Measurements from ENCODE around the gene RPL37.
"Not testable (repeated sequence)": the region's sequence is repeated elsewhere in the genome, so short reads cannot be mapped to it uniquely, and the experiment has no call there.

Gene RPL37

GRCh38 chr5:40832345-40832744 lies 2.7 kb downstream of the RPL37 start:
- DNase-seq (ENCODE audit: low read depth), result no peak
- Histone ChIP-seq H3K4me1 (ENCODE audit: control insufficient read depth, insufficient read depth, low read length) (peaks cover 44% of the 10 kb centered on the region), H3K9ac (ENCODE audit: low read length) (peak overlapping the region; percentile 98), H3K9me3 (ENCODE audit: control insufficient read depth, low read length) (no peaks in the 10 kb centered on the region), H3K36me3 (ENCODE audit: control insufficient read depth, insufficient read depth, low read length, severe bottlenecking) (peaks cover 68% of the 10 kb centered on the region), H3K27me3 (replicated peaks; ENCODE audit: control insufficient read depth, insufficient read depth, low read length) (no peaks in the 10 kb centered on the region), H3K4me3 (ENCODE audit: low read length) (peak overlapping the region; percentile 95)

DNA sequence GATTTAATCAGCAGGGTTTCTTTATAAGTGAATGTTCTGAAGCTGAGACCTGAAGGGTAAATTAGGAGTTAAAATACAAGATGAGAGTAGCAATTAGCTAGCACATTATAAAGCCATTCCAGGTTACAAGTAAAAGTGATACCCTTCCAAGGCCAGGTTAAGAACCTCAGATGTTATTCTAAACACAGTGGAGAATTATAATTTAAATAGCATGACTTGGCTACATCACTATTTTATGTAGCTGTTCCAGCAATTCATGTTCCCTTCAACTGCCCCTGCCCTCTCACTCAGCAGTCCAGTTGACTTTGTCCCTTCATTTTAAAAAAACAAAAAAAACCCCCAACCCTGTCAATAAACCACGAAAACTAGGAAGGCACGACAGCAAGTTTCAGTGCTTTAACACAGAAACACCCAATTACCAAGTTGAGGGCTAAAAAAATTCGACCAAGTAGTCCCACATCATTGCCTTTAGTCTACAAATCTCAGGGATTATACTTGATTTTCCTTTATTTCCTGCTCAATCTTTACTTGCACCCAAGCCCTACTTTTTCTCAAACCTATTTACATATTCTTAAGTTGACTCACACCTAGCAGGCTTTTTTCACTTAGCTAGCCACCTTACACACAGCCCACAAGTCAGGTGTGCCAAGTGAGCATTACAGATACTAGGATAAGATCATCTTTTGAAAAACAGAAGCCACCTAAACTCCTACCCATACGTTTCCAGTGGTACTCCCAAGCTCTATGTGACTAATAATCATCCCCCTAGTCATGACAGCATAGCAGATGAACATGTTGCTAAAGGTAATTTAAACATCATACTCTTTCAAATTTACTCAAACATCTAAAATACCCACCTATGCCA lies 3.4 kb downstream of the RPL37 start:
- H3K9me3 ChIP-seq (ENCODE audit: control insufficient read depth, low read length), result no peaks in the 10 kb centered on the region
- no peak overlapping the region for H3K9ac ChIP-seq (ENCODE audit: low read length)
- H3K27me3 ChIP-seq (replicated peaks; ENCODE audit: control insufficient read depth, insufficient read depth, low read length), result no peaks in the 10 kb centered on the region
- peak overlapping the region; percentile 95 for H3K4me3 ChIP-seq (ENCODE audit: low read length)
- no peak for DNase-seq (ENCODE audit: low read depth)
- H3K36me3 ChIP-seq (ENCODE audit: control insufficient read depth, insufficient read depth, low read length, severe bottlenecking), result peaks cover 76% of the 10 kb centered on the region
- peaks cover 43% of the 10 kb centered on the region for H3K4me1 ChIP-seq (ENCODE audit: control insufficient read depth, insufficient read depth, low read length)

GRCh38 chr5:40829748-40830533 lies 5.1 kb downstream of the RPL37 start:
- no peaks in the 10 kb centered on the region for H3K27me3 ChIP-seq (replicated peaks; ENCODE audit: control insufficient read depth, insufficient read depth, low read length)
- peaks cover 33% of the 10 kb centered on the region for H3K4me1 ChIP-seq (ENCODE audit: control insufficient read depth, insufficient read depth, low read length)
- peaks cover 87% of the 10 kb centered on the region for H3K36me3 ChIP-seq (ENCODE audit: control insufficient read depth, insufficient read depth, low read length, severe bottlenecking)
- no peaks in the 10 kb centered on the region for H3K9me3 ChIP-seq (ENCODE audit: control insufficient read depth, low read length)
- H3K9ac ChIP-seq (ENCODE audit: low read length), result no peak overlapping the region
- H3K4me3 ChIP-seq (ENCODE audit: low read length), result no peak overlapping the region
- DNase-seq (ENCODE audit: low read depth), result no peak

GRCh38 chr5:40828690-40829661 lies 6.0 kb downstream of the RPL37 start:
- Histone ChIP-seq H3K4me1 (ENCODE audit: control insufficient read depth, insufficient read depth, low read length) (peaks cover 34% of the 10 kb centered on the region), H3K27me3 (replicated peaks; ENCODE audit: control insufficient read depth, insufficient read depth, low read length) (no peaks in the 10 kb centered on the region), H3K9ac (ENCODE audit: low read length) (no peak overlapping the region), H3K36me3 (ENCODE audit: control insufficient read depth, insufficient read depth, low read length, severe bottlenecking) (peaks cover 86% of the 10 kb centered on the region), H3K9me3 (ENCODE audit: control insufficient read depth, low read length) (no peaks in the 10 kb centered on the region), H3K4me3 (ENCODE audit: low read length) (no peak overlapping the region)
- no peak for DNase-seq (ENCODE audit: low read depth)

- Histone ChIP-seq H3K36me3 (ENCODE audit: control insufficient read depth, insufficient read depth, low read length, severe bottlenecking) (peaks cover 77% of the 10 kb centered on the region), H3K9me3 (ENCODE audit: control insufficient read depth, low read length) (no peaks in the 10 kb centered on the region)
- DNase-seq (ENCODE audit: low read depth), result no peak
Measured at GRCh38 chr5:40828021-40828631, 6.9 kb downstream of the RPL37 start.

GRCh38 chr5:40827188-40827977 lies 7.6 kb downstream of the RPL37 start:
- Histone ChIP-seq H3K36me3 (ENCODE audit: control insufficient read depth, insufficient read depth, low read length, severe bottlenecking) (peaks cover 70% of the 10 kb centered on the region), H3K4me1 (ENCODE audit: control insufficient read depth, insufficient read depth, low read length) (peaks cover 23% of the 10 kb centered on the region), H3K9me3 (ENCODE audit: control insufficient read depth, low read length) (no peaks in the 10 kb centered on the region), H3K27me3 (replicated peaks; ENCODE audit: control insufficient read depth, insufficient read depth, low read length) (no peaks in the 10 kb centered on the region), H3K9ac (ENCODE audit: low read length) (no peak overlapping the region), H3K4me3 (ENCODE audit: low read length) (no peak overlapping the region)
- no peak for DNase-seq (ENCODE audit: low read depth)

More at GRCh38 chr5:40828021-40828631, 6.9 kb downstream of the RPL37 start:
- H3K27me3 ChIP-seq (replicated peaks; ENCODE audit: control insufficient read depth, insufficient read depth, low read length), result no peaks in the 10 kb centered on the region
- H3K9ac ChIP-seq (ENCODE audit: low read length), result no peak overlapping the region
- peaks cover 30% of the 10 kb centered on the region for H3K4me1 ChIP-seq (ENCODE audit: control insufficient read depth, insufficient read depth, low read length)
- H3K4me3 ChIP-seq (ENCODE audit: low read length), result no peak overlapping the region

- Histone ChIP-seq H3K36me3 (ENCODE audit: control insufficient read depth, insufficient read depth, low read length, severe bottlenecking) (peaks cover 62% of the 10 kb centered on the region), H3K4me1 (ENCODE audit: control insufficient read depth, insufficient read depth, low read length) (peaks cover 16% of the 10 kb centered on the region), H3K9ac (ENCODE audit: low read length) (no peak overlapping the region), H3K4me3 (ENCODE audit: low read length) (no peak overlapping the region), H3K9me3 (ENCODE audit: control insufficient read depth, low read length) (no peaks in the 10 kb centered on the region), H3K27me3 (replicated peaks; ENCODE audit: control insufficient read depth, insufficient read depth, low read length) (no peaks in the 10 kb centered on the region)
- no peak for DNase-seq (ENCODE audit: low read depth)
Measured at GRCh38 chr5:40826489-40827187, 8.4 kb downstream of the RPL37 start.

DNA sequence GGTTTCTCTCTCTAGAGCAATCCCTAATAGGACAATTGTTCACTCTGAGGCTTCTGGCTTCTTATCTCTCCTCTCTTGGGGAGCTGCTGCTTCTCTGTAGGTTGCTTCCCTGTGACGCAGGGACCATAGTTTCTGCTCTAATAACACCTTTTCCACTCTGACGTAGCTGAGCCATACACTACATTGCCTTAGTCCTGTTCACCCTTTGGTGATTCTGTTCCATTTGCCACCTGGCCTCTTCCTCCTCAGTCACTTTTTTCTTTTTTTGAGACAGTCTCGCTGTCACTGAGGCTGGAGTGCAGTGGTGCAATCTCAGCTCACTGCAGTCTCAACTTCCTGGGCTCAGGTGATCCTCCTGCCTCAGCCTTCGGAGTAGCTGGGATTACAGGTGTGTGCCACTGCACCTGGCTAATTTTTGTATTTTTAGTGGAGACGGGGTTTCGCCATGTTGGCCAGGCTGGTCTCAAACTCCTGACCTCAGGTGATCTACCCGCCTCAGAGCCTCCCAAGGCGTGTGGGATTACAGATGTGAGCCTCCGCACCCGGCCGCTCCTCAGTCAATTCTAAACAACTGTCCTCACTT lies 9.5 kb downstream of the RPL37 start:
- DNase-seq (ENCODE audit: low read depth); H3K9ac ChIP-seq (ENCODE audit: low read length); H3K4me3 ChIP-seq (ENCODE audit: low read length); H3K4me1 ChIP-seq (ENCODE audit: control insufficient read depth, insufficient read depth, low read length); H3K27me3 ChIP-seq (replicated peaks; ENCODE audit: control insufficient read depth, insufficient read depth, low read length); H3K9me3 ChIP-seq (ENCODE audit: control insufficient read depth, low read length): not testable (repeated sequence)
- H3K36me3 ChIP-seq (ENCODE audit: control insufficient read depth, insufficient read depth, low read length, severe bottlenecking), result peaks cover 51% of the 10 kb centered on the region

DNA sequence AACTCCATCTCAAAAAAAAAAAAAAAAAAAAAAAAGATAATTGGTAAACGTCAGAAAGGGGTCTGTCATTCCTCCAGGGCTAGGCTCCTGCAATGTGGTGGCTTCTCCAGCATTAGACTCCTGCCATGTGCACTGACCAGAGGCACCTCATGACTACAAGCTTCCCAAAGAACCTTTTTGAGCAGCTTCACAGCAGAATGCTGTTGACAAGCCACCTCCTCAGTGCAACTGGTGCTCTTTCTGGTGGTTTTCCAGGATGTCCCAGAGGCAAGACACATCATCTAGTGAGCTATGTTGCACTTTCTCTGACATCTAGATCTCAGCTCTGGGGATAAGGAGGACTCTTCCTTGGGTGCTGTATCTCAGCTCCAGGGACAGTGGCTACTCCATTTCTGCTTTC lies 11.6 kb downstream of the RPL37 start:
- Histone ChIP-seq H3K27me3 (replicated peaks; ENCODE audit: control insufficient read depth, insufficient read depth, low read length) (no peaks in the 10 kb centered on the region), H3K4me3 (ENCODE audit: low read length) (no peak overlapping the region), H3K4me1 (ENCODE audit: control insufficient read depth, insufficient read depth, low read length) (peaks cover 5% of the 10 kb centered on the region), H3K9ac (ENCODE audit: low read length) (no peak overlapping the region), H3K9me3 (ENCODE audit: control insufficient read depth, low read length) (no peaks in the 10 kb centered on the region), H3K36me3 (ENCODE audit: control insufficient read depth, insufficient read depth, low read length, severe bottlenecking) (peaks cover 30% of the 10 kb centered on the region)
- no peak for DNase-seq (ENCODE audit: low read depth)

Measured in adipocyte (in vitro differentiated cells).